ENCODE measurements around the gene FUT2. TPM values are rescaled to one million over a fixed set of nuclear protein-coding genes. Genes with fewer than 3 reads are reported as not detected.
"Not testable (repeated sequence)": the region's sequence is repeated elsewhere in the genome, so short reads cannot be mapped to it uniquely, and the experiment has no call there.

The FUT2 gene
- total RNA-seq, 1 experiment from 2014 or later: 12.5 TPM

DNA sequence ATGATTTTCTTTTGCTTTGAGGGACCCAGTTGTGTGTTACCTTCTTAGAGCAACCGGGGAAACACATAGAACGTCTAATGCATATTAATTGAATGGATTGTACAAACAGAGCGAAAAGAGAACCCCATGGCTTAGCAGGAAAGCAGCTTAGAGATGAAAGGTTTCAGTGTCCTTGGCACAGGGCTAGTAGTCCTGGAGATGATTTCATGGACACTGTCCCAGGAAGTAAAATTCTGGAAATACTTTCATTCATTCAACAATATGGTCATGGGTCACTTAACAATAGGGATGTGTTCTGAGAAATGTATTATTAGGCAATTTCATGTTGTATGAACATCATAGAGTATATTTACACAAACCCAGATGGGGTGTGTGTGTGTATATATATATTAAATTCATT is 9.7 kb upstream of the FUT2 start (continued):
- no peak for TF ChIP-seq RAD21 (IDR thresholded peaks at IDR 0.05; ENCODE audit: low read depth)
- TF ChIP-seq ATF3 (IDR thresholded peaks at IDR 0.05): no peak
- no peak for TF ChIP-seq ZBTB33 (IDR thresholded peaks at IDR 0.05; ENCODE audit: extremely low read depth, insufficient replicate concordance, low read length)
- TF ChIP-seq TCF7L2 (IDR thresholded peaks at IDR 0.05; ENCODE audit: borderline replicate concordance, extremely low read depth, insufficient read depth, insufficient read length): no peak
- TF ChIP-seq EGR1 (IDR thresholded peaks at IDR 0.05; ENCODE audit: low read depth): no peak
- TF ChIP-seq SIN3A (IDR thresholded peaks at IDR 0.05; ENCODE audit: low read depth): no peak

DNA sequence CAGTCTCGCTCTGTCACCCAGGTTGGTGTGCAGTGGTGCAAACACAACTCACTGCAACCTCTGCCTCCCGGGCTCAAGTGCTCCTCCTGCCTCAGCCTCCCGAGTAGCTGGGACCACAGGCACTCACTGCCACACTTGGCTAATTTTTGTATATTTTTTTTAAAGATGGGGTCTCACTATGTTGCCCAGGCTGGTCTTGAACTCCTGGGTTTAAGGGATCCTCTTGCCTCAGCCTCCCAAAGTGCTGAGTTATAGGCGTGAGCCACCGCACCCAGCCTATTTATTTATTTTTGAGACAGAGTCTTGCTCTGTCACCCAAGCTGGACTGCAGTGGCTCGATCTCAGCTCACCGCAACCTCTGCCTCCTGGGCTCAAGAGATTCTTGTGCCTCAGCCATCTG is 9.1 kb upstream of the FUT2 start:
- H3K36me3 ChIP-seq (ENCODE audit: control insufficient read depth in 1 of 2, insufficient read depth in 2 of 2, low read length in 2 of 2); intact Hi-C loops (cut with micrococcal nuclease); H3K79me2 ChIP-seq (ENCODE audit: insufficient read depth, low read length); H3K4me3 ChIP-seq (replicated peaks in 1 of 2; ENCODE audit: low read depth in 1 of 2, low read length in 2 of 2); DNase-seq (ENCODE audit: low read depth, low spot score); H3K27me3 ChIP-seq (ENCODE audit: insufficient read depth, low read length); H3K4me2 ChIP-seq (ENCODE audit: low read length); H2AFZ ChIP-seq (ENCODE audit: low read depth, low read length, poor library complexity, severe bottlenecking); ATAC-seq; POLR2A ChIA-PET; H4K20me1 ChIP-seq (ENCODE audit: insufficient read depth); BruUV-seq (replicated peaks); H3K9me2 ChIP-seq (ENCODE audit: insufficient read depth); H3K9ac ChIP-seq (ENCODE audit: low read length); H3K9me3 ChIP-seq (ENCODE audit: control insufficient read depth in 1 of 2, insufficient read depth in 1 of 2, low read depth in 1 of 2, low read length in 2 of 2); H3K27ac ChIP-seq (ENCODE audit: low read depth, low read length): not testable (repeated sequence)
- ChIA-PET RAD21 (ENCODE audit: low non-redundant PET in 1 of 2, low total read pairs in 2 of 2, uncharacterized antibody in 2 of 2, unreplicated experiment in 2 of 2) (interaction anchor here in 1 of 2 experiments (0.7 kb wide), 1 partner anchor 109 kb away, joined by 3 read pairs; no protein-coding TSS in a partner anchor), CTCF (interaction anchor here (1.0 kb wide), 1 partner anchor 41 kb away, joined by 3 read pairs; the partner anchor contains the start of gene CA11)
- H3K4me1 ChIP-seq (ENCODE audit: control insufficient read depth in 1 of 2, insufficient read depth in 2 of 2, low read length in 2 of 2): peaks cover 21 to 24% of the 10 kb centered on the region in 2 experiments

All from HCT116 (cell line).